Neural progenitor cell (in vitro differentiated cells): ENCODE results near the gene MPRIP. TPM values are rescaled to one million over a fixed set of nuclear protein-coding genes. Genes with fewer than 3 reads are reported as not detected.

Source experiments
- DNase-seq: peaks from one replicate; pipeline ENCODE4 v3.0.0-alpha.2; 2016; ENCODE audit warnings: low spot score
- H2AFZ ChIP-seq: fragments of 200-600 bp; sonication (generic); replicated peaks from 2 replicates; pipeline ENCODE4 v1.6.1; 2016; ENCODE audit warnings: antibody characterized with exemption
- H3F3A ChIP-seq: fragments of 200-600 bp; sonication (generic); 2 replicates; pipeline ENCODE4 v1.6.1; 2016; ENCODE audit warnings: antibody characterized with exemption, low read depth
- H3K27ac ChIP-seq: fragments of 200-600 bp; sonication (generic); 2 replicates; pipeline ENCODE4 v1.5.1; 2016; ENCODE audit warnings: mild to moderate bottlenecking
- H3K27me3 ChIP-seq: fragments of 200-600 bp; sonication (generic); 2 replicates; pipeline ENCODE4 v1.6.1; 2016; ENCODE audit warnings: mild to moderate bottlenecking, moderate library complexity
- H3K36me3 ChIP-seq: fragments of 200-600 bp; sonication (generic); 2 replicates; pipeline ENCODE4 v1.5.1; 2016
- H3K4me1 ChIP-seq: fragments of 200-600 bp; sonication (generic); 2 replicates; pipeline ENCODE4 v1.6.1; 2016; ENCODE audit warnings: mixed run types
- H3K4me2 ChIP-seq: fragments of 200-600 bp; sonication (generic); 2 replicates; pipeline ENCODE4 v1.6.1; 2016
- H3K4me3 ChIP-seq: fragments of 200-600 bp; sonication (generic); 2 replicates; pipeline ENCODE4 v1.5.1; 2016
- H3K79me2 ChIP-seq: fragments of 200-600 bp; sonication (generic); 2 replicates; pipeline ENCODE4 v1.6.1; 2016; ENCODE audit warnings: low read depth
- H3K9ac ChIP-seq: fragments of 200-600 bp; sonication (generic); 2 replicates; pipeline ENCODE4 v1.6.1; 2016
- H3K9me3 ChIP-seq: fragments of 200-600 bp; sonication (generic); 2 replicates; pipeline ENCODE4 v1.5.1; 2016; ENCODE audit warnings: low read depth
- H4K20me1 ChIP-seq: fragments of 200-600 bp; sonication (generic); 2 replicates; pipeline ENCODE4 v1.6.1; 2016; ENCODE audit warnings: low read depth
- H3K27ac Mint-ChIP-seq: 3 replicates; pipeline ENCODE4 v1.8.0; 2021; ENCODE audit warnings: mixed read lengths
- H3K27me3 Mint-ChIP-seq: 2 replicates; pipeline ENCODE4 v1.8.0; 2022; ENCODE audit warnings: low read depth, mild to moderate bottlenecking, inconsistent platforms, moderate library complexity, mixed read lengths; ENCODE audit not compliant: insufficient read depth
- H3K36me3 Mint-ChIP-seq: 3 replicates; pipeline ENCODE4 v1.8.0; 2021; ENCODE audit warnings: mixed read lengths
- H3K4me1 Mint-ChIP-seq: 3 replicates; pipeline ENCODE4 v1.8.0; 2021; ENCODE audit warnings: mixed read lengths
- H3K4me3 Mint-ChIP-seq: 3 replicates; pipeline ENCODE4 v1.8.0; 2021; ENCODE audit warnings: mild to moderate bottlenecking, moderate library complexity, mixed read lengths
- H3K9me3 Mint-ChIP-seq: 3 replicates; pipeline ENCODE4 v1.8.0; 2020; ENCODE audit warnings: mixed read lengths
- CTCF ChIP-seq: fragments of 200-600 bp; sonication (generic); IDR thresholded peaks from 2 replicates; pipeline ENCODE4 v1.5.1; 2017; ENCODE audit warnings: antibody characterized with exemption, mild to moderate bottlenecking
- EZH2 ChIP-seq: fragments of 200-600 bp; sonication (generic); IDR thresholded peaks from 2 replicates; pipeline ENCODE4 v1.6.1; 2017; ENCODE audit warnings: antibody characterized with exemption, mild to moderate bottlenecking, moderate library complexity
- EZH2phosphoT487 ChIP-seq: fragments of 200-600 bp; sonication (generic); IDR thresholded peaks from 2 replicates; pipeline ENCODE4 v1.6.1; 2017; ENCODE audit warnings: antibody characterized with exemption
- total RNA-seq: library from RNA; depleted of rRNA; stranded (reverse); fragments of >200 nt; gene quantifications from 2 replicates; pipeline ENCODE4 v1.2.3, GENCODE V29; 2015; ENCODE audit warnings: low replicate concordance

Gene MPRIP
- total RNA-seq, 1 donor from 2014 or later: 42.1 TPM

GRCh38 chr17:17172001-17172939, 130.0 kb downstream of the MPRIP start:
- H3K79me2 ChIP-seq: no peaks in the 10 kb centered on the region
- peaks cover 29% of the 10 kb centered on the region for H3K36me3 Mint-ChIP-seq

GRCh38 chr17:17172990-17173389, 130.7 kb downstream of the MPRIP start:
- no peaks in the 10 kb centered on the region for H3K36me3 ChIP-seq
- H3K9ac ChIP-seq: no peak overlapping the region
- H3K27me3 ChIP-seq: no peaks in the 10 kb centered on the region
- no peaks in the 10 kb centered on the region for H3K9me3 ChIP-seq
- H3F3A ChIP-seq: no peaks in the 10 kb centered on the region
- Mint-ChIP-seq H3K27me3 (peaks cover 5% of the 10 kb centered on the region), H3K4me1 (no peaks in the 10 kb centered on the region), H3K27ac (no peak overlapping the region), H3K36me3 (peaks cover 32% of the 10 kb centered on the region), H3K4me3 (no peak overlapping the region), H3K9me3 (no peaks in the 10 kb centered on the region)
- no peaks in the 10 kb centered on the region for H3K4me1 ChIP-seq
- TF ChIP-seq CTCF (no peak), EZH2phosphoT487 (no peak), EZH2 (no peak)
- DNase-seq: no peak
- H3K4me2 ChIP-seq: no peak overlapping the region
- H2AFZ ChIP-seq: no peak overlapping the region
- H3K4me3 ChIP-seq: no peak overlapping the region
- H3K27ac ChIP-seq: no peak overlapping the region
- no peaks in the 10 kb centered on the region for H3K79me2 ChIP-seq
- H4K20me1 ChIP-seq: no peaks in the 10 kb centered on the region

More at GRCh38 chr17:17172001-17172939, 130.0 kb downstream of the MPRIP start:
- Histone ChIP-seq H3K9me3 (no peaks in the 10 kb centered on the region), H3K4me1 (no peaks in the 10 kb centered on the region), H3K9ac (no peak overlapping the region), H4K20me1 (no peaks in the 10 kb centered on the region), H3K36me3 (no peaks in the 10 kb centered on the region), H3K4me3 (no peak overlapping the region), H2AFZ (no peak overlapping the region), H3K27me3 (no peaks in the 10 kb centered on the region), H3F3A (no peaks in the 10 kb centered on the region), H3K4me2 (no peak overlapping the region), H3K27ac (no peak overlapping the region)
- H3K4me3 Mint-ChIP-seq: no peak overlapping the region
- peak; percentile 8 for TF ChIP-seq CTCF
- no peak for TF ChIP-seq EZH2phosphoT487
- H3K27ac Mint-ChIP-seq: no peak overlapping the region
- H3K9me3 Mint-ChIP-seq: no peaks in the 10 kb centered on the region
- H3K4me1 Mint-ChIP-seq: no peaks in the 10 kb centered on the region
- no peak for DNase-seq
- peaks cover 5% of the 10 kb centered on the region for H3K27me3 Mint-ChIP-seq

- Histone ChIP-seq H4K20me1 (no peaks in the 10 kb centered on the region), H3K4me3 (no peak overlapping the region), H3K79me2 (no peaks in the 10 kb centered on the region), H3F3A (no peaks in the 10 kb centered on the region), H3K9me3 (no peaks in the 10 kb centered on the region), H2AFZ (no peak overlapping the region), H3K4me2 (no peak overlapping the region), H3K27ac (no peak overlapping the region), H3K36me3 (no peaks in the 10 kb centered on the region), H3K27me3 (no peaks in the 10 kb centered on the region), H3K9ac (no peak overlapping the region), H3K4me1 (no peaks in the 10 kb centered on the region)
- Mint-ChIP-seq H3K36me3 (peaks cover 28% of the 10 kb centered on the region), H3K27ac (no peak overlapping the region), H3K27me3 (peaks cover 3% of the 10 kb centered on the region), H3K4me1 (no peaks in the 10 kb centered on the region), H3K4me3 (no peak overlapping the region), H3K9me3 (no peaks in the 10 kb centered on the region)
- no peak for DNase-seq
- TF ChIP-seq EZH2 (no peak), EZH2phosphoT487 (no peak), CTCF (no peak)
Measured at GRCh38 chr17:17173921-17174320, 131.7 kb downstream of the MPRIP start.
